ENCODE data around the gene NUDT16L1.

The NUDT16L1 gene

GRCh38 chr16:4693296-4693955 lies at the start of gene NUDT16L1:
Gene NUDT16L1 (plus strand): TSS chr16:4693562. CDS start chr16:4693727, 165 bp downstream.
- Histone ChIP-seq H3K4me3 (ENCODE audit: low read length) (peak within 1 kb of the TSS; percentile 88), H3K4me1 (ENCODE audit: low read length) (peaks cover 11% of the 10 kb centered on the region), H3K4me2 (ENCODE audit: low read length) (peak within 1 kb of the TSS; percentile 94), H3K27ac (ENCODE audit: low read length) (0 out of 2 replicates have a peak within 1 kb of the TSS, but pooled peaks have one; percentile 26), H3K9me3 (ENCODE audit: insufficient read depth, low read length) (no peaks in the 10 kb centered on the region), H3K36me3 (replicated peaks; ENCODE audit: low read depth, low read length) (peaks cover 4% of the 10 kb centered on the region), H4K20me1 (ENCODE audit: insufficient read depth, low read length) (no peaks in the 10 kb centered on the region), H3K27me3 (ENCODE audit: low read depth, low read length) (no peaks in the 10 kb centered on the region), H3K9ac (ENCODE audit: low read length) (peak within 1 kb of the TSS; percentile 84), H2AFZ (ENCODE audit: low read depth, low read length) (peak within 1 kb of the TSS; percentile 76; the same call in 1 of the 2 replicates), H3K79me2 (ENCODE audit: low read length) (peaks cover 13% of the 10 kb centered on the region)
- 0 out of 2 replicates have a peak, but pooled peaks have one; percentile 3 for TF ChIP-seq CTCF (IDR thresholded peaks at IDR 0.05; ENCODE audit: low read depth, low read length)
- TF ChIP-seq EZH2phosphoT487 (IDR thresholded peaks at IDR 0.05; ENCODE audit: low read depth), result no peak

- H3K4me2 ChIP-seq (ENCODE audit: low read length), result no peak overlapping the region
- H3K27ac ChIP-seq (ENCODE audit: low read length), result no peak overlapping the region
- no peak overlapping the region for H2AFZ ChIP-seq (ENCODE audit: low read depth, low read length)
- no peak overlapping the region for H3K9ac ChIP-seq (ENCODE audit: low read length)
- peaks cover 14% of the 10 kb centered on the region; the same call in 1 of the 2 replicates for H4K20me1 ChIP-seq (ENCODE audit: insufficient read depth, low read length)
- H3K27me3 ChIP-seq (ENCODE audit: low read depth, low read length), result no peaks in the 10 kb centered on the region
- H3K4me1 ChIP-seq (ENCODE audit: low read length), result no peaks in the 10 kb centered on the region
- H3K9me3 ChIP-seq (ENCODE audit: insufficient read depth, low read length), result no peaks in the 10 kb centered on the region
- no peak for TF ChIP-seq CTCF (IDR thresholded peaks at IDR 0.05; ENCODE audit: low read depth, low read length)
- no peak for TF ChIP-seq EZH2phosphoT487 (IDR thresholded peaks at IDR 0.05; ENCODE audit: low read depth)
- no peak overlapping the region for H3K4me3 ChIP-seq (ENCODE audit: low read length)
- peaks cover 48% of the 10 kb centered on the region for H3K79me2 ChIP-seq (ENCODE audit: low read length)
- H3K36me3 ChIP-seq (replicated peaks; ENCODE audit: low read depth, low read length), result peaks cover 6% of the 10 kb centered on the region
Measured at GRCh38 chr16:4646773-4647643, 46.4 kb upstream of the NUDT16L1 start.

- H4K20me1 ChIP-seq (ENCODE audit: insufficient read depth, low read length), result peaks cover 14% of the 10 kb centered on the region; the same call in 1 of the 2 replicates
Measured at GRCh38 chr16:4647644-4647980, 45.8 kb upstream of the NUDT16L1 start.

More at GRCh38 chr16:4647644-4647980, 45.8 kb upstream of the NUDT16L1 start:
- Histone ChIP-seq H3K9ac (ENCODE audit: low read length) (no peak overlapping the region), H3K4me1 (ENCODE audit: low read length) (no peaks in the 10 kb centered on the region), H3K4me2 (ENCODE audit: low read length) (no peak overlapping the region), H3K27ac (ENCODE audit: low read length) (no peak overlapping the region), H3K27me3 (ENCODE audit: low read depth, low read length) (no peaks in the 10 kb centered on the region), H3K4me3 (ENCODE audit: low read length) (no peak overlapping the region), H2AFZ (ENCODE audit: low read depth, low read length) (no peak overlapping the region), H3K79me2 (ENCODE audit: low read length) (peaks cover 46% of the 10 kb centered on the region), H3K36me3 (replicated peaks; ENCODE audit: low read depth, low read length) (peaks cover 6% of the 10 kb centered on the region), H3K9me3 (ENCODE audit: insufficient read depth, low read length) (no peaks in the 10 kb centered on the region)
- no peak for TF ChIP-seq EZH2phosphoT487 (IDR thresholded peaks at IDR 0.05; ENCODE audit: low read depth)
- no peak for TF ChIP-seq CTCF (IDR thresholded peaks at IDR 0.05; ENCODE audit: low read depth, low read length)

Measured in OCI-LY3 (cell line).